NCI-H2196 treated with DMSO at 0.1 percent for 48 hours (cell line): Measurements from ENCODE around the gene FAM131C.
"Not testable (repeated sequence)": the region's sequence is repeated elsewhere in the genome, so short reads cannot be mapped to it uniquely, and the experiment has no call there.

Source experiments
- DNase-seq: peaks from one replicate; lab custom pipeline; 2025; ENCODE audit not compliant: unreplicated experiment; lab: John Stamatoyannopoulos, UW

FAM131C gene

DNA sequence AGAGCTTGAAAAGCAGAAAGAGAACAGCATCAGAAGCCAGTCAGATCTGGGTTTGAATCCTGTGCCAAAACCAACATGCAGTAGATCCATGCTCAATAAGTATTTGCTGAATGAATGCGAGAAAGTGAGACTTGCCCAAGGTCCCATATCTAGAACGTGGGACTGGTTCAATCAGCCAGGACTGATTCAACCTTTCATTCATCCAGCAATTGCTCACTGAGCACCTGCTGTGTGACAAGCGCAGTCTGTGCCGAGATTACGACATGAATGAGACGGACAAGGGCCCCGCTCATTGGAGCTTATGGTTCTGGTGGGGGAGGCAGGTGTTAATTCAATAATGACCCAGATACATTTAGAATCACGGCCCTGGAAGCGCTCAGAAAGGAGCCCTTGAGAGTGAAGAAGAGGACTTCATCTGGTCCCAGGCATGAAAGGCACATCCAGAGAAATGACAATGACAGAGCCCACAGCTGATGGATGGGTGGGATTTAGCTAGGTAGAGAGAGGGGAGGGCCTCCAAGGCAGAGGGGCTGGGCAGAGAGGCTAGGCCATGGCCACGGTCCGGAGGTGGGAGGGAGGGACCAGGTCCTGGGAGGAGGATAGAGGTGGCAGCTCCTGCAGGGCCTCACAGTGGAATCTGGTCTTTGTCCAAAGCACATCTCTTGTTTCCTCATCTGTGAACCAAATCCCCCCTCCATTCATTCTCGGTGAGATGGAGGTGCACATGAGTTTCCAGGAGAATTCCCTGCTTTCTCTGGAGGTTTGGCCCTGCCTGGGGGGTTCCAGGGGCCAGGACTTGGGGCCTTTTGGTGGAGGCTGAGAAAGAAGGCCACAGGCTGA, 4.2 kb upstream of the FAM131C start:
- DNase-seq = no peak

DNA sequence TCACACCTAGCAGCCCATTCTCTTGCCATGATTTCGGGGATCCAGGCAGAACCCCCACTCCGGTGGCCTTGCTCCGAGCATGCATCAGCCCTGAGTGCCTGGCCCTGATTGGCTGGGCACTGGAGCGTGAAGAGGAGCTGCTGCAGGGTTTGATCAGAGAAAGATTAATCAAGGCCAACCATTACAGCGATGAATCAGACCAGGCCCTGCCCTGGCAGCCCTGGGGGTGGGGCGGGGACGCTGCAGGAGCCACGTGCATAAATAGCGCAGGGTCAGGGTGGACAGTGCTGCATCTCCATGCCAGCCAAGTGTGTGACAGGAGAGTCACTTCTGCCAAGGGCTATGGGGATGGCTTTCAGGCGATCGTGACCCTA, 3.4 kb upstream of the FAM131C start:
- no peak for DNase-seq

DNA sequence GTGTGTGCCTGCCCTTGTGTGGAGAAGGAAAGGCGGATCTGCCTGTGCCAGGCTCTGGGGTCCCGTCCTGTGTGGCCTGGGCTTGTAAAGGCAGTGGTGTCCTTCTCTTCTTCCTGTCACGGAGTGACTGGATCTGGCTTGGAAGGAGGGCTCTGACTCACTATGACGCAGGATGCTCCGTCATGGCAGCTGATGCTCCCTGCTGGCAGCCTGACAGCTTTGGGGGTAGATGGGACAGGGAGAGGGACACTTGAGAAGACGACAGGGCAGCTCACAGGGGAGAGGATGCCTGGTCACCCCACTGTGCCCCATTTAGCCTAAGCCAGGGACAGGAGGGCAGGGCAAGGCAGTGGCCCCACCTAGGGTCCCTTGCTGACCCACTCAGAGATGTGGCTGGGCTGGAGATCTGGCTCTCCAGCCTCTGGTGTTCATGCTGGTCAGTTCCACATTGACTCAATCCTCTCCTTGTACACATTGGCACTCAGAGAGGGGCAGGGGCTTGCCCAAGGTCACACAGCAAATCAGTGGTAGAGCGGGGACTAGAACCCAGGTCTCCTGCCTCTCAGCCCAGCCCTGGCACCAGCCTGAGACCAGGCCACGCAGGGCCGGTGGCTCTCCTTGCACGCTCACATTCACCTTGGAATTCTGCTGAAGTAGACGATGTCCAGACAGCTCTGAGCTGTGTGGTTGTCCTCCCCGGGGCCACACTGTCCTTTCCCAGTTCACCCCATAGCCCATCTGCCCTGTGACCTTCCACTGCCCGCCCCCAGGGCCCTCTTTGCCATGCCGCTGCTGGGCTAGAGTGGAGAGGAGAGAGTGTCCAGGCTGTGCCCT, 2.8 kb upstream of the FAM131C start:
- no peak for DNase-seq

DNA sequence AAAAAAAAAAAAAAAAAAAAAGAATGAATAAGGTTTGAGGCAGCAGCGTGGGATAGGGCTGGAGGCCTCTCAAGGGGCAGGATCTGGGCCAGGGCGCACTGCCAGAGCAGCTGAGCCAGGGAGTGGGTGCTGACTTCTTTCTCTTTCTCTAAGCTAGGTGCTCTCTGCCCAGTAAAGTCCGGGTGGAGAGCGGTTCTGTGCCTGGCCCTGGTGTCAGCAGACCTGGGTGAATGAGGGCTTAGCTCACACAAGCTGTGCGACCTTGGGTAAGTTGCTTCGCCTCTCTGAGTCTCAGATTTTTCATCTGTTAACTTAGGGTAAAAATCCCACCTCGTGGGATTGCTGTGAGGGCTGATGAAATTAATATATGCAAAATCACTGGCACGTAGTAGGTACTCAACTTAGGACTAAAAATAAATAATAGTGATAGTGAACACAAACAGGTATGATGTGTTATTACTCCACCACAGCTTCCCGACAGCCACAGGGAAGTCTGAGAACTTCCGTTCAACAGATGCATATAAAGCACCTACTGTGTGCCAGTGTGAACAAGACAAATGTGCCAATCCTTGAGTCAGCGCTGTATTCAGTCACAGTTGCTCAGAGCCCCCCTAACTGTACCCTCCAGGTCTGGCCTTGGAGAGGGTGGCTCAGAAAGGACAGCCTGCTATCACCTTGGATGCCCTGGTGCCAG, 2.0 kb upstream of the FAM131C start:
- DNase-seq = no peak

DNA sequence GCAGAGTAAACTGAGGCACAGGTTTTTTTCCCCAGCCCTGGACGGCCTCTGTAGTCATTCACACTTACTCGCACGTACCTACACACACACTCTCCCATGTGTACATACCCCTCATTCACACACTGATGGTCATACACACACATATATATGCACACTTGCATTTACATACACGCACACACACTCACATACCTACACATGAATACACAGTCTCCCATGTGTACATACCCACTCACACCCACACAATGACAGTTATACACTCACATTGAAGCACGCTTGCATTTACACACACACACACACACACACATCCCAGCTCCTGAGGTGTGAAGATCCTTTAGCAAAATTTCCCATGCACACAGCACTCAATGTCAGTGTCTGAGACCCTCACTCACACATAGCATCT, 766 bp upstream of the FAM131C start:
- DNase-seq = no peak

DNA sequence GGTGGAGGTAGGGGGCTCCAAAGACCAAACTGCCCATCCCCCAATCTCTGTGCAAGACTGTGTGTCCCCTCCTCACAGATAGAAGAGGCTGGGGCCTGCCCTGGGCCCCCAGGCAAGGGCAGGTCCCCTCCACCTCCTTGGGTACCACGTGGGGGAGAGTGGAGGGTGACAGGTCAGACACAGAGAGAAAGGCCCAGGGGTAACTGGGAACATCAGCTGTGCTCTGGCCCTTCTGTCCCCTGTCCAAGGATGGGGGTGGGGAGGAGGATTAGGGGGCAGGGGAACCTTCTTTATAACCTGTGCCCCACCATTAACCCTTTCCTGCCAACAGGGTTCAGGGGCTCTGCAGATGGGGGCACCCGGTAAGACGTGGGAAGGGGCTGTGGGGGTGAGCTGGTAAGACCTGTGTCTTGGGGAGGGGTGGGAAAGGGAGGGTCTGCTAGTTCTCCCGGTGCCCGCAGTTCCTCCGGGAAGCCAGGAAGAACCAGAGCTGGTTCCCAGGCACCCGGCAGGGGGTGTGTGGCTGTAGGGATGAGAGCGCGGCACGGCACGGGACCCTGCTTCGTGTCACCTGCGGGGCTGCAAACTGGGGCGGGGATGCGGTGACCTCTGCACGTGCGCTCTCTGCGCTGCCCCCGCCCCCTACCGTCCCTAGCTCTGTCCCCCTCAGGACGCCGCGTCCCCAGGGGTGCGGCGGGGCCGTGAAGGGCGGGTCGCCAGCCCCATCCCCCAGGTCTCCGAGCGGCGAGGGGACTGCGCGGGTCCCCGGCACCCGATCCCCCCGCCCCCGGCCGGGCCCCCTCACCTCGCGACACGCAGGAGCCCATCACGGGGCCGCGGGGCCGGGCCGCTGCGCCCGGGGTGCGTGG, 601 bp downstream of the FAM131C start:
- DNase-seq = no peak

DNA sequence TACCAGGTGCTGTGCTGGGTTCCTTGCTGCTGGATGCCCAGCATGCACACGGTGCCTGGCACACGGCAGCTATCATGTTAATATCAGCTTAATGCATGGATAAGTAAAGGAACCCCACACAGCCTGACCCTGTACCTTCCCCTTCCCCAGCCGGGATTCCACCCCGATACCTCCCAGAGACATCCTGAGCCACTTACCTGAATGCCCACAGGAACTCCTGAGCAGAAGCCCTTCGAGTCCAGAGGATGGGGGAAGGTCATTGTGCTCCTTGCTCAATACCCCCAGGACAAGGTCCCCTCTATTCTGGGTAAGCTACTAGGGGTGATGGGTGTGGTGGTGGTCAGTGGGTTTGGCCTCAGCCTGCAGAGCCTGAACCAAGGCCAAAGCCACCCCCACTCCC, 1.4 kb downstream of the FAM131C start:
- no peak for DNase-seq

DNA sequence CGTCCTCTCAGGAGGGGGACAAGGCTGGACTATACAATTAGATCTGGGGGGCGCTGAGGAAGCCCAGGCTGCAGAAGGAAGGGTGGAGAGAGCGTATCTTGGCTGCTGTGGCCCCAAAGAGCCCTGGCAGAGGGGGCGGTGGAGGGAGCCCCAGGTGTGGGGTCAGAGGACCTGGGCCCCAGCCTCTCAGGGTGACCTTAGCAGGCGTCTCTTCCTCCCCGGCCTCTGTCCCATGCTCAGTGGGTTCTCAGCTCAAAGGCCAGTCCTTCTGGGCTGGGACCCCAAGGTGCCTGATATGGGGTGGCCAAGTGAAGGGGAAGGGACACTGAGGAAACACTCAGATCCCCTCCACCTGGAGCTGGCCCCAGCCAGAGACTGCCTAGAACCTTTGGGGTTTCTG, 1.8 kb downstream of the FAM131C start:
- no peak for DNase-seq

DNA sequence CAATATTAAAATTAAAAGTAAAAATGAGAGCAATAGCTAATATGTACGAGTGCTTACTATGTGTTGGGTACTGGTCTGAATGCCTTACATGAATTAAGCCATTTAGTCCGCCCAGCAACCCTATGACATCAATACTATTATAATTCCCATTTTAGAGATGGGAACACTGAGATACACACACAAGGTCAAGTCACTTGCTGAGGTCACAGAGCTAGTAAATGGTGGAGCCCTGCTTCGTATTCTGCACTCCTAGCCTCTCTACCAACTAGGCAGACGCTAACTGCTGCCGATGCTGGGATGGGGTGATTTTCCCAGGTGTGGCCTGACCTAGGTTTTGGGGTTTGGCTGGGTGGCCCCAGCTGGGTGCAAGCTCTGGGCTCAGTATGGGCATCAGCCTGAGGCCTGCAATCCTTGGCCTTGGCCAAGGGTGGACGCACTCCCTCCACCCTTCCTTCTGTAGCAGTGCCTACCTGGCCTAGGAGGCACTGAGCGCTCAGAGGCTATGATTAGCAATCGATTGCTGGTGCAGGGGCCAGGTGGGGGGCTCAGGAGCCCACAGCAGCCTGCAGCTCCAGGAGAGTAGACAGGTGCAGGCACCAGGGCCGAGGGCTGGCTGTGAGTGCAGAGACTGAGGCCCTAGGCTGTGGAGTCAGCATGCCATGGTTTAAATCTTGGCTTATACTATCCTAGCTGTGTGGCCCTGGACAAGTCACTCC, 2.7 kb downstream of the FAM131C start:
- no peak for DNase-seq

DNA sequence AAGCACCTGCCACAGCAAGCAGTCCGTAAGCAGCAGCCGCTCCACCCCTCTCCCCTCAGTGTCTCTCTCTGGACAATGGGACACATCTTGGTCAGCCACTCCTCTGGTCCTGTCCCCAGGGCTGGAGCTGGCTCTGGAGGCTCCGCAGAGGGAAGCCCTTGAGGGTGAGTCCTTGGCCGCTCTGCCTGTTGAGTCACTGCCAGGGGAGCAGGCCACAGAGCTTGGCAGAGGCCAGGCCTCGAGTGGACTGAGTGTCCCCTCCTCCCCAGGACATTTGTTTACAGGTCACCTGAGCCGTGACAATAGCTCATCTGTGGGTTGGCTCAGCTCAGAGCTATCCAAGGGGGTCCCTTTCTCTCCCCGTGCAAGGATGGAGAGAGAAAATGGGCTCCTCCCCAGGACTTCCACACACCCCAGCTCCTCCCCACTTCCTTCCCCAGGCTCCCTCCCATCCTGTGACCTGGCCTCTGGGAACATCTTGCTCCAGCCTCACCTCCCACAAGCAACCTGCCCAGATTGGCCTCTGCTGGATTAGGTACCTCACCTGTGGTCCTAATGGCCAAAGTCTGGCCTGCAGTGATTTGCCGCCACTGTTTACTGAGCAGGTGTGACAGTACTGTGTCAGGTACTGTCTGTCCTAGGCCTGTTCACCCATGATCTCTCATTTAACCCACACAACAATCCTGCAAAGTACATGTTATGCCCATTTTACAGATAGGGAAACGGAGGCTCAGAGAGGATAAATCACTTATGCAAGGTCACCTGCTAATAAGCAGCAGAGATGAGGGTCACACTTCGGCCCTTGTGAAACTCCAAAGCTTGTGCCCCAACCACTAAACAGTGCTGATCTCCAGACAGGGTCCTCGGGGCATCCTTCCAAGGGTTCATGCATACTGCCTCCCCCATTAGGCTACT, 4.8 kb downstream of the FAM131C start:
- DNase-seq = no peak

DNA sequence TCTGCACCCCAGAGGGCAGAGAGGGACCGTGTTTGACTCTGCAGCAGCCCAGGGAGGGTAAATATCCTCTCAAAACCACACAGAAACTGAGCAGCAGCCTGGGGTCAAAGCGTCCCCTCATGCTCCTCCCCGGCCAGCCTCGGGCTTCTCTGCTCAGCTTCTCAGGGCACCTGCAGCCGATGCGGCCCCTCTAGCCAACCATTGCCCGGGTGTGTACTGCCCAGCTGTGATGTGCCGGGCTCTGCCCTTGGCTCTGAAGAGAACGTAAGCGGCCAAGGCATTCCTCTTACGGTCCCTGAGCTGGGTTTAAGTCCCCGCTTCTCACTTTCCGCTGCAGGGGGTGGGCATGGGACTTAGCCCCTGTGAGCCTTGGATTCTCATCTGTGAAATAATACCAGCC, 5.5 kb downstream of the FAM131C start:
- DNase-seq = no peak

DNA sequence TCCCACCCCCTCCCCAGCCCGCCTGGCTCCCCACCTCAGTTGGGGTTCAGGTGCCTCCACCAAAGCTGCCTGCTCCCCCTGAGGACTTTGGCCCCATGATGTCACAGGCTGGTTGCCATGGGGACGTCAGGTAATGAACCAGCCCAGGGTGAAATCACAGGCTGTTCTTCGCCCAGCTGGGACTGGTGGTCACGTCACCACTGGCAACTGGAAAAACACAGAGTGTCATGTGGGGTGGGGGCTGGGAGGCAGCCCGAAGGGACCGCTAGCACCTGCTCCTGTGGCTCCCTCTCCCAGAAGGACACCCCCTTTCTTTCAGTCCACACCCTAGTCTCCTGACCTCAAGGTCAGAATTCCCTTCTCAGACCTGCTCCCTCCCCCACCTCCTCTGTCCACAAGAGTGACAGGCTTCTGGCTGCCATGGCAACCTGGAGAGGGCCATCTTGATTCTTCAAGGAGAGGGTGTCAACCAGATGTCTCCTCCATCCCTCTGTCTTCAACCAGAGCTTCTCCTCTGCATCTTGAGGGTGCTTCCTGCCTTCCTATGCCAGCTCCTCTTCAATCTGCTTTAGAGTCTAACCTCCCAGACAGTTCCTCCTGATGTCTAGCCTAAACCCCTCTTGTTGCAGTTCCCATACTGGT, 6.2 kb downstream of the FAM131C start:
- no peak for DNase-seq

DNA sequence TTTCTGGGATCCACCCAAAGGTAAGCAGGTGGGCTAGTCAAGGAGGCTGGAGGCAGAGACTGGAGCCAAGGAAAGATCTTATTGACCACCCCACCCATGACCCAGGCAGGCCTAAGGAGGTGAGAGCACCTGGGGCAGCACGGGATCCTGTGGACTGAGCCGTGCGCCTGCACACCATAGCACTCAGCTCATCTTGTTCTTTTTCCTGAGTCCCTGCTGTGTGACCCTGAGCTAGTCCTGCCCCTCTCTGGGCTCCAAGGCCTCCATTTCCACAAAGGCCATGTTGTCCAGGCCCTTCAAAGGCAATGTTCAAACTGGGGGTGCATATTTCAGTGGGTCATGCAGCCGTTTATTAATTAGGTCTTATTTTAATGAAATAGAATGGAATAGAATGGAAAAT, 7.2 kb downstream of the FAM131C start:
- no peak for DNase-seq

DNA sequence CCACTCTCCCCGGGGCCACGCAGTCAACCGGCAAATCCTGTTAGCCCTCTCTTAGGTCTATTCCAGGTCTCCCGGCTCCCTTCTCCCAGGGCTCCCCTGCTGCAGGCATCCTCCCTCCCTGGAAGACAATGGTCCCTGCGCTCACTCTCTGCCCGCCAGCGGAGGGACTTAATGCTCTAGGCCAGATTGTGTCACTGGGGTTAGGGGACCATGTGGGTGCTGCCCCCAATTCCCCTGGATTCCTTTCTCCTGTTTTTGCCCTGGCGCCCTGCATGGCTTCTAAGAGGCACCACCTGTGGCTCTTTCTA, 8.2 kb downstream of the FAM131C start:
- DNase-seq = no peak

DNA sequence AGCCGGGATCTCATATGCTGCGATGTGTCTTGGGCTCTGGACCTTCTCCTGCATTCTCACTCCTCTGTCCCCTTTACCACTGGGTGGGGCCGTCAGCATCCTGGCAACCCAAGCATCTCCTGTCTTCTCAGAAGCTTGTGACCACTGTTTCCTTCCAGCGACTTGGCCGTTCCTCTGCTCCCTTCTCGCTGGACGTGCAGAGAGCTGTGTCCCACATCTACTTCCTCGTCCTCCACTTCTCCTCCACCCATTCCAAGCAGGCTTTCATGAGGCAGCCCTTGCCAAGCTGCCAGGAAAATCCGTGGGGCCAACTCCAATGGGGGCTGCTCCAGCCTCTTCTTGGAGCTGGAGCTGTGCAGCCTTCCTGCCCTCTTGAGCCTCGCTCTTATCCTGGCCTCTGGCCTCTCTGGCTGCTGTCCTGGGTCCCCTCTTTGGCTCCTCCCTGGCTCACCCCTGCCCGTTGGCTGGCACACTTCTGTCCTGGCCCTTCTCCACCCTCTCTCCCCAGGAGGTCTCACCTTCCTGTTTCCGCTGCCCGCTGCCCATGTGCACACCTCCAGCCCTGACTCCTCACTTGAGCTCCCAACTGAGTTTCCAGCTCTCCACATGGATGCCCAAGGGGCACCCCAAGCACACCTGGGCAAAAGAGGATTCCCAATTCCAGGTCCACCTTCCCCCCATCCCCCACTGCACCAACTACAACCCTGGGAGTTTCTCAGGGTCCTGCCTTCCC, 8.7 kb downstream of the FAM131C start:
- no peak for DNase-seq

DNA sequence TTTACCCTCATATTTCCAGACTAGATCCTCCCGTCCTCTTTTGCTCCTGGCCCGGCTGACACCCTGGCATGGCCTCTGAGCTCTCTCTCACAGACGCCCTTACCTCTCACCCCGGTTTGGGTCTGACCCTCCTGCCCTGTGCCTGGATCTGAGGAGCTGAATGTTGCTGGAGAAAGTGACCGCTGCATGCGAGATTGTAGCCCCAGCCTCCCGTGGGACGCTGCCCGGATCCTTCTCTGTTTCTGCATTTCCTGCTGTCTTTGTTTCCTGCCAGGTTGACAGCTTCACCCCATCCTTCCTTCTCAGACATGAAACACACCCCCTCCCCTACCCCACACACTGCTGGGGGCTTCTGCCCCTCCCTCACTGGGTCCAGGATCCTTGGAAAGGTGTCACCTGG, 9.5 kb downstream of the FAM131C start:
- DNase-seq = no peak

DNA sequence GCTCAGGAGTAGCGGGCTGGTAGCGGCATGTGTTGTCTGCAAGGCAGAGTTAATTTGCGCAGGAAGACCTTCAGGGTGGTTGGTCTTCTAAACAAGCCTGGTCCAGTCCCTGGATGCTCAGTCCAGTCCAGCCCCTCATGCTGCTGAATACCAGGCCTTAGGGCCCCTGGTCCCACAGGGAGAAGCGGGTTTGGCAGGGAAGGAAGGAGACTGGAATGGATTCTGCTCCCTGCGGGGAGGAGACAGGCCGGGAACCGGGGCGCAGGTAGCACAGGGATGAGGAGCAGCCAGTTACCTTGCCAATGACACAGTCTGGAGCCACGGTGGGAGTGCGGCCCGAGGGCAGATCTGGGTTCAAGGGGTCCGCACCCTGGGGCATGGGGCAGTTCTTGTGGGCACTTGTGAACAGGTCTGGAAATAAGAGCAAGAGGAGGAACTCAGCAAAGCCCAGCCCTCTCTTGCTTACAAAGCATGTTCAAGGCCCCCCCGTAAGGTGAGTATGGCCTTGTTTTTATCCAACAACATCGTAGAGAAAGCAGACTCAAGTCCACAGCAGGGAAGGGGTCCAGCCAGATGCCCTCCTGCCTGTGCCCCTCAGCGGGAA, 10.1 kb downstream of the FAM131C start:
- no peak for DNase-seq

DNA sequence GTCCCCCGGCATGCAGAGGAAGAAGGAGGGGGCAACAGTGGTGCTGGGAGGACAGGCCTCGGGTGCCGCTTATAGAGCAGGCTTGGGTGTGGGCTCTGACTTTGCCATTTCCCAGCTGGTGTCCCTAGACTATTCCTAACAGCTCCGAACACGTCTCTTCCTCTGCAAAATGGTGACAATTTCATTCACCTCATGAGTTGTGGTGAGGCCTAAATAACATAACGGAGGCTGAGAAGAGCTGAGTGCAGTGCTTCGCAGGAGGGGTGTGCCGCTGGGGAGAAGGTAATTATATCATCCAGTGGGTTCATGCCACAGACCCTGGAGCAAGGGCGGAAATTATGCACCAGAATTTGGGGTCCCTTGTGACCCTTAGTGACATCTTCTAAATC, 10.8 kb downstream of the FAM131C start:
- DNase-seq = not testable (repeated sequence)
